Nephron progenitor cell (in vitro differentiated cells): ENCODE measurements around the gene EFHC1.

Source experiments
- DNase-seq: peaks from one replicate; pipeline ENCODE4 v3.0.0; 2021
- H3K27ac Mint-ChIP-seq: 2 replicates; pipeline ENCODE4 v1.8.0; 2021; ENCODE audit warnings: mild to moderate bottlenecking, moderate library complexity, mixed read lengths
- H3K27me3 Mint-ChIP-seq: 2 replicates; pipeline ENCODE4 v1.8.0; 2021; ENCODE audit warnings: mild to moderate bottlenecking, low read depth, mixed read lengths; ENCODE audit not compliant: poor library complexity
- H3K36me3 Mint-ChIP-seq: 2 replicates; pipeline ENCODE4 v1.8.0; 2021; ENCODE audit warnings: low read depth, mixed read lengths
- H3K4me1 Mint-ChIP-seq: 2 replicates; pipeline ENCODE4 v1.8.0; 2021; ENCODE audit warnings: mixed read lengths
- H3K4me3 Mint-ChIP-seq: 2 replicates; pipeline ENCODE4 v1.8.0; 2021; ENCODE audit warnings: mild to moderate bottlenecking, moderate library complexity, mixed read lengths
- H3K9me3 Mint-ChIP-seq: 2 replicates; pipeline ENCODE4 v1.8.0; 2021; ENCODE audit warnings: mild to moderate bottlenecking, moderate library complexity, mixed read lengths
- TF ChIP-seq, protein P1 (sequence below): fragments of 200-600 bp; sonication (generic); IDR thresholded peaks from 2 replicates; pipeline ENCODE4 v1.5.0; 2021; ENCODE audit warnings: antibody characterized with exemption

Gene EFHC1

DNA sequence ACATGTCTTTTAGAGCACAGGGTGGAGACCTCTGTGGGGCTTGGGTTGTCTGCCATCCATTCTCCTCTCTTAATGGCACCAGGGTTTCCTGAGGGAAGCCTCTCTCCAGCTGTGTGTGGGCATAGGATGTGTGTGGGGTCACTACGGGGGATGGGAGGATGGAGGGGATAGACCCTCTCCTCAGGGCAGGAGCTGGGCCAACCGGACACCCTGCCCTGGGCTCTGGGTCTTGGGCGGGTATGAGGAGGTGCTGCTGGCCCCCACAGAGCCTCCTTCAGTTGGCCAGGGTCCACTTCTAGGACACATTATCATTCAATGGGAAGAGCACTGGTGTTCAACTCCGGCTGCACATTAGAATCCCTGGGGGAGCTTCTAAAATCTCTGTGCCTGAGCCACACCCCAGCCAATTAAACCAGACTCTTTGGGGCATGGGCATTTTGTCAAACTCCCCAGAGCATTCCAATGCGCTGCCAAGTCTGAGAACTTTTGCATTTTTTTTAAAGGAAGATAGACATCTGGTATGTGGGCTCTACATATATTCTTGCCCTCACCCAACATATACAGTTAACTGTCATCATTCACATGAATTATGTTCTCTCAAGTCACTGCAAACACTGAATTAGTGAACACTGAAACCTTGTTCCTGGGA, 118.2 kb downstream of the EFHC1 start:
- H3K4me1 Mint-ChIP-seq, result peaks cover 54% of the 10 kb centered on the region
- H3K27ac Mint-ChIP-seq, result no peak overlapping the region
- no peaks in the 10 kb centered on the region for H3K27me3 Mint-ChIP-seq
- peaks cover 18% of the 10 kb centered on the region for H3K36me3 Mint-ChIP-seq
- no peak overlapping the region for H3K4me3 Mint-ChIP-seq
- DNase-seq, result no peak
- TF ChIP-seq, protein P1, sequence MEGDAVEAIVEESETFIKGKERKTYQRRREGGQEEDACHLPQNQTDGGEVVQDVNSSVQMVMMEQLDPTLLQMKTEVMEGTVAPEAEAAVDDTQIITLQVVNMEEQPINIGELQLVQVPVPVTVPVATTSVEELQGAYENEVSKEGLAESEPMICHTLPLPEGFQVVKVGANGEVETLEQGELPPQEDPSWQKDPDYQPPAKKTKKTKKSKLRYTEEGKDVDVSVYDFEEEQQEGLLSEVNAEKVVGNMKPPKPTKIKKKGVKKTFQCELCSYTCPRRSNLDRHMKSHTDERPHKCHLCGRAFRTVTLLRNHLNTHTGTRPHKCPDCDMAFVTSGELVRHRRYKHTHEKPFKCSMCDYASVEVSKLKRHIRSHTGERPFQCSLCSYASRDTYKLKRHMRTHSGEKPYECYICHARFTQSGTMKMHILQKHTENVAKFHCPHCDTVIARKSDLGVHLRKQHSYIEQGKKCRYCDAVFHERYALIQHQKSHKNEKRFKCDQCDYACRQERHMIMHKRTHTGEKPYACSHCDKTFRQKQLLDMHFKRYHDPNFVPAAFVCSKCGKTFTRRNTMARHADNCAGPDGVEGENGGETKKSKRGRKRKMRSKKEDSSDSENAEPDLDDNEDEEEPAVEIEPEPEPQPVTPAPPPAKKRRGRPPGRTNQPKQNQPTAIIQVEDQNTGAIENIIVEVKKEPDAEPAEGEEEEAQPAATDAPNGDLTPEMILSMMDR, result no peak
- H3K9me3 Mint-ChIP-seq, result no peaks in the 10 kb centered on the region

DNA sequence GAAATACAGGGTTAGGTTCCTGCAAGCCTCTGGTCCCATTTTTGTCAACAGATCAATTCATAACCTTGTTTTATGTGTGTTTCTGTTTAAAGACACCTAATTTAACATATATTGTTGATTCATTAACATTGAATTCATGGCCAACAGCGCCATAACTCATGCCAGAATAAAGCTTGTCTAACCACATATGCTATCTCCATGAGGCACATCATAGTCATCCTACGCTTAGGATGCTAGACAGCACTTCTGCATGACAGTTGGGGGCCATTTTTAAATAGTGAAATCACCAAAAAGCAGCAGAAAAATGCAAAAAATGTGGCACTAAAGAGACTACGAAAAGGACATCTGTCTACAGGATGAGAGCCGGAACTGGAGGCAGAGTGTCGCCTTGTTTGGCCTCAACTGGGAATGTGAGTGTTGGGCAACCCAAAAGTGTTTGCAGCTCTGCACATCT, 118.8 kb downstream of the EFHC1 start:
- Mint-ChIP-seq H3K4me3 (no peak overlapping the region), H3K9me3 (no peaks in the 10 kb centered on the region), H3K4me1 (peaks cover 60% of the 10 kb centered on the region), H3K36me3 (peaks cover 13% of the 10 kb centered on the region), H3K27me3 (no peaks in the 10 kb centered on the region), H3K27ac (no peak overlapping the region)
- no peak for DNase-seq
- TF ChIP-seq, protein P1, result no peak

DNA sequence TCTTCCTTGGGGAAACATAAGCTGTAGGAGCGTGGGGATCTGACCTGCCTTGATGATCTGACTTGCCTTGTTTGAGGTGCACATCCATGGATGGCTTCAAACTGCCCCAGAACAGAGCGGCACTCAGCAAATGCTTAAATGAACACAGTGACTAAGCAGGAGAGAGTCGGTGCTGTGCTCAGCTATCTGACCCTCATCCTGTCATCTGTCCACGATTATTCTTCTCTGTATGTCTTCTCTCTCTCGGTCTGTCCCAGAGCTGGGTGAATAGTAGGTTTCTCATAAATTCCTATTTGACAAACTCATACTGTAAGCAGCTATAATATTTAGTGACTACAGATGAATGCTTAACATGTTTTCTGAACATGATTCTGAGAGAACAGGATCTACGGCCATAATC, 119.5 kb downstream of the EFHC1 start:
- H3K4me3 Mint-ChIP-seq, result no peak overlapping the region
- peak overlapping the region; percentile 30 for H3K27ac Mint-ChIP-seq

DNA sequence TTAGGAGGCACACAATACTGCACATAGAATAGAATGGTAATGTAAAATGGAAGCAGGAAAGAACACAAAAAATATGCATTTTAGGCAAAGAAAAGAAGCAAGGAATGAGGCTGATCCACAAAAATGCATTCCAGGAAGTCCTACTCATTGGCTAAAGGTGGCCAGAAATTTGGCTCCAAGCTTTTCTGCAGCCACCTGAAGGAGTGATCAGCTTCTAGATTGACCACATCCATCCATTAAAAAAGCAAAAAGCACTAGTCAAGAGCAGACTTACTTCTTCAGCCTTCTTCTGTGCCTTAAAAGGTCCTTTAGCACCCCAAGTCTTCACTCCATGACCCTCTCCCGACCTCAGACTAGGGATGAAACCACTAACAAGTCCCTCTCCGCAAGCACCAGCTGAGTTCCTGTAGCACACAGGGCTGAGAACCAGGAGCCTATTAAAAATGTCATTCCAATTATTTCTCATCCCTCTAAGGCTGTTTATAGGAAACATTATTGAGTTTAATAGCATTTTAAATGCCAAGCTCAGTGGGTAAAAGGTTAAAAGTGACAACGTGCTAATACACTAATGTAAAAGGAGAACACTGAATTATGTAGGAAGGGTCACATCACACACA, 120.3 kb downstream of the EFHC1 start:
- no peak overlapping the region for H3K27ac Mint-ChIP-seq
- H3K4me3 Mint-ChIP-seq, result no peak overlapping the region
- TF ChIP-seq, protein P1, result no peak
- no peaks in the 10 kb centered on the region for H3K9me3 Mint-ChIP-seq
- peaks cover 69% of the 10 kb centered on the region for H3K4me1 Mint-ChIP-seq
- peaks cover 3% of the 10 kb centered on the region for H3K27me3 Mint-ChIP-seq
- no peak for DNase-seq
- H3K36me3 Mint-ChIP-seq, result no peaks in the 10 kb centered on the region

More for the DNA sequence above, 119.5 kb downstream of the EFHC1 start:
- Mint-ChIP-seq H3K9me3 (no peaks in the 10 kb centered on the region), H3K36me3 (peaks cover 7% of the 10 kb centered on the region), H3K27me3 (no peaks in the 10 kb centered on the region), H3K4me1 (peaks cover 67% of the 10 kb centered on the region)
- DNase-seq, result no peak
- TF ChIP-seq, protein P1, result no peak

DNA sequence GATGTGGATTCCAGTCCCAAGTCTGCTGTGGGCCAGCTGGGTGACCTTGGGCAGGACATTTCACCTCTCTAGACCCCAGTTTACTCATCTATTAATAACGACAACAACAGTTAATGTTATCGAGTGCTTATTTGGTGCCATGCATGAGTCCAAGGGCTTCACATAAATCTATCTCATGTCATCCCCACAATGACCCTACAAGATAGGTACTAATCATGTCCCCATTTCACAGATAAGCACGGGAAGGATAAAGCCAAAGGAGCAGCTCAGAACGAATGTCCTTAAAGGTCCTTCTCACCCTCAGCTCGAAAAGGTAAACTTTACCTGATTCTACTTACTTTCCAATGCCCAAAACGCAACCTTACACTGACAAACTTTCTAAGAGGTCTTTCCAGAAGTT, 121.0 kb downstream of the EFHC1 start:
- TF ChIP-seq, protein P1, result no peak
- H3K27ac Mint-ChIP-seq, result no peak overlapping the region
- no peak for DNase-seq

DNA sequence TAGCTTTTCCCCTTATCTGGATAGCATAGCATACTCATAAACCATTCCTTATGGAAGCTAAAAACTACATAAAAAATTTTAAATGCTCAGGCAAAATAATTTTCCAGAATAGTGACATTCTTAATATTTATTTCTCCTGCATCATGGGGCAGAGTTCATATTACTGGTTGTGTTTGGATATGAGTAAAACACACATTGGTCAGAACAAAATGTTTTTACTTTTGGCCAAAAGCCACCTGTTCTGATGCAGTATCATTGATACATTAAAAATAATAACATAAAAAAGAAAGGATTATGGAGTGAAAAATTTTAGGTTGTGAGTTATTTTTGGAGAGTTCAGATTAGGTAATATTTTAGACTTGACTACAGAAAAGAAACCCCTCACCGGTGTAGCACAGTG, 123.1 kb downstream of the EFHC1 start:
- TF ChIP-seq, protein P1, result no peak
- no peaks in the 10 kb centered on the region for H3K9me3 Mint-ChIP-seq
- H3K4me1 Mint-ChIP-seq, result peaks cover 67% of the 10 kb centered on the region
- no peak for DNase-seq
- H3K27ac Mint-ChIP-seq, result no peak overlapping the region
- H3K27me3 Mint-ChIP-seq, result peaks cover 7% of the 10 kb centered on the region
- H3K36me3 Mint-ChIP-seq, result no peaks in the 10 kb centered on the region
- H3K4me3 Mint-ChIP-seq, result no peak overlapping the region

More for the DNA sequence above, 121.0 kb downstream of the EFHC1 start:
- Mint-ChIP-seq H3K9me3 (no peaks in the 10 kb centered on the region), H3K4me1 (peaks cover 69% of the 10 kb centered on the region), H3K4me3 (no peak overlapping the region), H3K27me3 (peaks cover 7% of the 10 kb centered on the region), H3K36me3 (no peaks in the 10 kb centered on the region)
